ENCODE results near the gene KAT5. TPM values are rescaled to one million over a fixed set of nuclear protein-coding genes. Genes with fewer than 3 reads are reported as not detected.

The KAT5 gene
- total and polyA plus RNA-seq, 10 of the 15 experiments (the other 5 are each of a cell fraction or from before 2014, with no cell fraction given), result 3.4 to 66.1 (median 46.3) TPM

- TF ChIP-seq MYB (IDR thresholded peaks at IDR 0.05; ENCODE audit: borderline replicate concordance, low read depth, low read length) (no peak), RB1 (IDR thresholded peaks at IDR 0.05; ENCODE audit: borderline replicate concordance) (no peak), E4F1 (IDR thresholded peaks at IDR 0.05; ENCODE audit: borderline replicate concordance, partially characterized antibody) (no peak), HCFC1 (IDR thresholded peaks at IDR 0.05; ENCODE audit: low read length) (no peak), ASH2L (IDR thresholded peaks at IDR 0.05; ENCODE audit: borderline replicate concordance, low read depth) (no peak), NR2C1 (IDR thresholded peaks at IDR 0.05) (no peak; the same call in 1 of the 2 replicates), PRDM15 (CRISPR knock-in tag; IDR thresholded peaks at IDR 0.05) (no peak), ATF7 (IDR thresholded peaks at IDR 0.05; ENCODE audit: low read depth) (peak; percentile 41; the same call in 1 of the 2 replicates), EED (IDR thresholded peaks at IDR 0.05; ENCODE audit: low read depth) (peak; percentile 77), MTA2 (IDR thresholded peaks at IDR 0.05; ENCODE audit: low read depth) (peak; percentile 78), RUNX3 (IDR thresholded peaks at IDR 0.05; ENCODE audit: low read length) (no peak; the same call in 1 of the 2 replicates), SMC3 (IDR thresholded peaks at IDR 0.05; ENCODE audit: borderline replicate concordance, low read length) (no peak), POU2F2 (IDR thresholded peaks at IDR 0.05; ENCODE audit: borderline replicate concordance, low read depth, low read length) (no peak), IRF5 (IDR thresholded peaks at IDR 0.05; ENCODE audit: borderline replicate concordance) (no peak), NRF1 (conservative IDR thresholded peaks at IDR 0.05; ENCODE audit: low read depth, low read length) (no peak), CREM (IDR thresholded peaks at IDR 0.05; ENCODE audit: low read depth) (0 out of 2 replicates have a peak, but pooled peaks have one; percentile 14), SREBF2 (IDR thresholded peaks at IDR 0.05; ENCODE audit: low read length) (no peak), SKIL (IDR thresholded peaks at IDR 0.05; ENCODE audit: low read depth, poor library complexity, severe bottlenecking) (peak; percentile 80), BRCA1 (IDR thresholded peaks at IDR 0.05; ENCODE audit: low read depth, low read length) (no peak), JUND (IDR thresholded peaks at IDR 0.05; ENCODE audit: low read depth, low read length) (no peak), ATF3 (IDR thresholded peaks at IDR 0.05; ENCODE audit: borderline replicate concordance, extremely low read depth, low read depth, low read length) (no peak), CHD4 (IDR thresholded peaks at IDR 0.05) (no peak)
These were observed 48.3 kb upstream of the KAT5 start (continued) for GRCh38 chr11:65663639-65664200.

Data from GM12878 (cell line).